Kidney epithelial cell (primary cell): ENCODE measurements around the gene SAMM50. TPM values are rescaled to one million over a fixed set of nuclear protein-coding genes. Genes with fewer than 3 reads are reported as not detected.

ENCODE experiments used
- DNase-seq: peaks from one replicate; pipeline ENCODE4 v3.0.0-alpha.2; 2010; ENCODE audit warnings: low read depth
- H3K27me3 ChIP-seq: 2 replicates; pipeline ENCODE4 v1.6.0; 2011; ENCODE audit warnings: low read length; ENCODE audit not compliant: control insufficient read depth, insufficient read depth
- H3K36me3 ChIP-seq: 2 replicates; pipeline ENCODE4 v1.5.1; 2011; ENCODE audit warnings: low read length; ENCODE audit not compliant: control insufficient read depth, insufficient read depth
- H3K4me3 ChIP-seq: 2 replicates; pipeline ENCODE4 v1.5.1; 2011; ENCODE audit warnings: low read depth, mild to moderate bottlenecking, control low read depth, low read length
- CTCF ChIP-seq: IDR thresholded peaks from 2 replicates; pipeline ENCODE4 v1.5.1; 2011; ENCODE audit warnings: mild to moderate bottlenecking, moderate library complexity, low read length, control low read depth, inconsistent platforms; ENCODE audit not compliant: insufficient read depth, poor library complexity, severe bottlenecking
- total RNA-seq: library from RNA; depleted of rRNA; stranded (reverse); fragments of >200 nt; gene quantifications from 2 replicates; pipeline ENCODE4 v1.2.3, GENCODE V29; 2015

SAMM50 gene
- total RNA-seq, 1 donor from 2014 or later = 41.4 TPM

- DNase-seq = no peak
- peaks cover 3% of the 10 kb centered on the region for H3K36me3 ChIP-seq
- H3K4me3 ChIP-seq = no peak overlapping the region
- no peaks in the 10 kb centered on the region for H3K27me3 ChIP-seq
- TF ChIP-seq CTCF = no peak
Observed at GRCh38 chr22:43995057-43995685, 39.9 kb downstream of the SAMM50 start.

- peaks cover 3% of the 10 kb centered on the region for H3K36me3 ChIP-seq
- H3K4me3 ChIP-seq = no peak overlapping the region
- TF ChIP-seq CTCF = no peak
- DNase-seq = no peak
- no peaks in the 10 kb centered on the region for H3K27me3 ChIP-seq
Observed at GRCh38 chr22:43995798-43996169, 40.5 kb downstream of the SAMM50 start.

- Histone ChIP-seq H3K27me3 (no peaks in the 10 kb centered on the region), H3K36me3 (peaks cover 3% of the 10 kb centered on the region), H3K4me3 (peak overlapping the region; percentile 19)
- TF ChIP-seq CTCF = no peak
- no peak for DNase-seq
Observed at GRCh38 chr22:43996170-43996980, 41.1 kb downstream of the SAMM50 start.

GRCh38 chr22:43996981-43997265 lies 41.7 kb downstream of the SAMM50 start:
- no peak for TF ChIP-seq CTCF
- Histone ChIP-seq H3K27me3 (no peaks in the 10 kb centered on the region), H3K4me3 (no peak overlapping the region), H3K36me3 (peaks cover 3% of the 10 kb centered on the region)
- no peak for DNase-seq

GRCh38 chr22:43998679-43999264 lies 43.5 kb downstream of the SAMM50 start:
- Histone ChIP-seq H3K27me3 (no peaks in the 10 kb centered on the region), H3K36me3 (peaks cover 3% of the 10 kb centered on the region), H3K4me3 (no peak overlapping the region)
- no peak for TF ChIP-seq CTCF
- DNase-seq = no peak
